ENCODE measurements around the gene CEL. TPM values are rescaled to one million over a fixed set of nuclear protein-coding genes. Genes with fewer than 3 reads are reported as not detected.

The CEL gene
- total RNA-seq, 1 experiment from 2014 or later: 6.9 TPM

- ATAC-seq: no peak
- Histone ChIP-seq H3K9me3 (ENCODE audit: control insufficient read depth in 1 of 2, insufficient read depth in 1 of 2, low read depth in 1 of 2, low read length in 2 of 2) (no peaks in the 10 kb centered on the region), H3K4me1 (ENCODE audit: control insufficient read depth in 1 of 2, insufficient read depth in 2 of 2, low read length in 2 of 2) (no peaks in the 10 kb centered on the region), H3K27ac (ENCODE audit: low read depth, low read length) (no peak overlapping the region), H4K20me1 (ENCODE audit: insufficient read depth) (no peaks in the 10 kb centered on the region), H3K27me3 (ENCODE audit: insufficient read depth, low read length) (no peaks in the 10 kb centered on the region), H3K4me3 (replicated peaks in 1 of 2; ENCODE audit: low read depth in 1 of 2, low read length in 2 of 2) (no peak overlapping the region), H3K9me2 (ENCODE audit: insufficient read depth) (no peaks in the 10 kb centered on the region), H3K9ac (ENCODE audit: low read length) (no peak overlapping the region), H3K4me2 (ENCODE audit: low read length) (no peak overlapping the region), H3K36me3 (ENCODE audit: control insufficient read depth in 1 of 2, insufficient read depth in 2 of 2, low read length in 2 of 2) (peaks cover 27 to 32% of the 10 kb centered on the region in 2 experiments; a peak in 3 of 4 replicates), H3K79me2 (ENCODE audit: insufficient read depth, low read length) (no peaks in the 10 kb centered on the region; the same call in 1 of the 2 replicates), H2AFZ (ENCODE audit: low read depth, low read length, poor library complexity, severe bottlenecking) (no peak overlapping the region)
- DNase-seq (ENCODE audit: low read depth, low spot score): no peak
- ChIA-PET CTCF (no interaction called here), POLR2A (no interaction called here), RAD21 (ENCODE audit: low non-redundant PET in 1 of 2, low total read pairs in 2 of 2, uncharacterized antibody in 2 of 2, unreplicated experiment in 2 of 2) (no interaction called here)
- BruUV-seq (replicated peaks): no TSS peak
- TF ChIP-seq ZNF274 (IDR thresholded peaks at IDR 0.05; ENCODE audit: low read depth, low read length): no peak
- TF ChIP-seq, protein P1, sequence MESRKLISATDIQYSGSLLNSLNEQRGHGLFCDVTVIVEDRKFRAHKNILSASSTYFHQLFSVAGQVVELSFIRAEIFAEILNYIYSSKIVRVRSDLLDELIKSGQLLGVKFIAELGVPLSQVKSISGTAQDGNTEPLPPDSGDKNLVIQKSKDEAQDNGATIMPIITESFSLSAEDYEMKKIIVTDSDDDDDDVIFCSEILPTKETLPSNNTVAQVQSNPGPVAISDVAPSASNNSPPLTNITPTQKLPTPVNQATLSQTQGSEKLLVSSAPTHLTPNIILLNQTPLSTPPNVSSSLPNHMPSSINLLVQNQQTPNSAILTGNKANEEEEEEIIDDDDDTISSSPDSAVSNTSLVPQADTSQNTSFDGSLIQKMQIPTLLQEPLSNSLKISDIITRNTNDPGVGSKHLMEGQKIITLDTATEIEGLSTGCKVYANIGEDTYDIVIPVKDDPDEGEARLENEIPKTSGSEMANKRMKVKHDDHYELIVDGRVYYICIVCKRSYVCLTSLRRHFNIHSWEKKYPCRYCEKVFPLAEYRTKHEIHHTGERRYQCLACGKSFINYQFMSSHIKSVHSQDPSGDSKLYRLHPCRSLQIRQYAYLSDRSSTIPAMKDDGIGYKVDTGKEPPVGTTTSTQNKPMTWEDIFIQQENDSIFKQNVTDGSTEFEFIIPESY (IDR thresholded peaks at IDR 0.05; ENCODE audit: extremely low read depth, insufficient replicate concordance, low read length): no peak
- TF ChIP-seq POLR2A (IDR thresholded peaks at IDR 0.05; ENCODE audit: borderline replicate concordance, extremely low read depth, insufficient read depth, insufficient read length): no peak
- TF ChIP-seq ZFX (IDR thresholded peaks at IDR 0.05): no peak
- TF ChIP-seq JUND (IDR thresholded peaks at IDR 0.05): no peak
- no peak for TF ChIP-seq SIN3A (IDR thresholded peaks at IDR 0.05; ENCODE audit: low read depth)
- no peak for TF ChIP-seq RAD21 (IDR thresholded peaks at IDR 0.05; ENCODE audit: low read depth)
- no peak for TF ChIP-seq REST (IDR thresholded peaks at IDR 0.05; ENCODE audit: low read depth)
- TF ChIP-seq, protein P2, sequence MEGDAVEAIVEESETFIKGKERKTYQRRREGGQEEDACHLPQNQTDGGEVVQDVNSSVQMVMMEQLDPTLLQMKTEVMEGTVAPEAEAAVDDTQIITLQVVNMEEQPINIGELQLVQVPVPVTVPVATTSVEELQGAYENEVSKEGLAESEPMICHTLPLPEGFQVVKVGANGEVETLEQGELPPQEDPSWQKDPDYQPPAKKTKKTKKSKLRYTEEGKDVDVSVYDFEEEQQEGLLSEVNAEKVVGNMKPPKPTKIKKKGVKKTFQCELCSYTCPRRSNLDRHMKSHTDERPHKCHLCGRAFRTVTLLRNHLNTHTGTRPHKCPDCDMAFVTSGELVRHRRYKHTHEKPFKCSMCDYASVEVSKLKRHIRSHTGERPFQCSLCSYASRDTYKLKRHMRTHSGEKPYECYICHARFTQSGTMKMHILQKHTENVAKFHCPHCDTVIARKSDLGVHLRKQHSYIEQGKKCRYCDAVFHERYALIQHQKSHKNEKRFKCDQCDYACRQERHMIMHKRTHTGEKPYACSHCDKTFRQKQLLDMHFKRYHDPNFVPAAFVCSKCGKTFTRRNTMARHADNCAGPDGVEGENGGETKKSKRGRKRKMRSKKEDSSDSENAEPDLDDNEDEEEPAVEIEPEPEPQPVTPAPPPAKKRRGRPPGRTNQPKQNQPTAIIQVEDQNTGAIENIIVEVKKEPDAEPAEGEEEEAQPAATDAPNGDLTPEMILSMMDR (IDR thresholded peaks at IDR 0.05 in 2 of 3, conservative IDR thresholded peaks at IDR 0.05 in 1 of 3; ENCODE audit: borderline replicate concordance in 1 of 3, insufficient read depth in 1 of 3, low read depth in 2 of 3, low read length in 2 of 3): no peak
- TF ChIP-seq CBX3 (IDR thresholded peaks at IDR 0.05; ENCODE audit: low read depth): no peak
- intact Hi-C loops (cut with micrococcal nuclease): no loop called here
These were observed 7.4 kb upstream of the CEL start for GRCh38 chr9:133054194-133054890.
